Measurements from ENCODE around the gene TAX1BP3.

The TAX1BP3 gene

GRCh38 chr17:3663102-3664011 lies 5.0 kb downstream of the TAX1BP3 start:
- intact Hi-C loops (cut with DNase I) = loop anchor here (10.0 kb wide), 2 partner anchors 129 to 619 kb away; no protein-coding TSS in a partner anchor
- no peak for DNase-seq

- peak in 25 of 42 donors; percentile 15 to 83 (median 49) for DNase-seq
- intact Hi-C loops (cut with DNase I) = loop anchor here (10.0 kb wide), 2 partner anchors 126 to 616 kb away; no protein-coding TSS in a partner anchor
These were observed 8.0 kb downstream of the TAX1BP3 start for GRCh38 chr17:3660311-3660891.

GRCh38 chr17:3659541-3660111 lies 8.8 kb downstream of the TAX1BP3 start:
- DNase-seq = peak in 37 of 42 donors; percentile 19 to 86 (median 53)
- intact Hi-C loops (cut with DNase I) = loop anchor here (10.0 kb wide), 2 partner anchors 125 to 615 kb away; no protein-coding TSS in a partner anchor

- no peak for DNase-seq
- intact Hi-C loops (cut with DNase I) = no loop called here
These were observed 9.5 kb downstream of the TAX1BP3 start for GRCh38 chr17:3658784-3659449.

- intact Hi-C loops (cut with DNase I) = no loop called here
- peak in 13 of 42 donors; percentile 20 to 57 (median 41) for DNase-seq
These were observed 10.2 kb downstream of the TAX1BP3 start for GRCh38 chr17:3657874-3658783.

- DNase-seq = no peak
- intact Hi-C loops (cut with DNase I) = no loop called here
These were observed 10.8 kb downstream of the TAX1BP3 start for GRCh38 chr17:3657588-3657869.

- intact Hi-C loops (cut with DNase I) = no loop called here
These were observed 11.4 kb downstream of the TAX1BP3 start for GRCh38 chr17:3656755-3657587.

GRCh38 chr17:3656353-3656752 lies 12.0 kb downstream of the TAX1BP3 start:
- no peak for DNase-seq
- intact Hi-C loops (cut with DNase I) = no loop called here

More at GRCh38 chr17:3656755-3657587, 11.4 kb downstream of the TAX1BP3 start:
- no peak for DNase-seq

GRCh38 chr17:3655766-3656165 lies 12.6 kb downstream of the TAX1BP3 start:
- DNase-seq = no peak
- intact Hi-C loops (cut with DNase I) = no loop called here

GRCh38 chr17:3647769-3648555 lies 20.4 kb downstream of the TAX1BP3 start:
- intact Hi-C loops (cut with DNase I) = no loop called here
- DNase-seq = peak; percentile 61 to 90 (median 80)

- intact Hi-C loops (cut with DNase I) = no loop called here
- no peak for DNase-seq
These were observed 21.1 kb downstream of the TAX1BP3 start for GRCh38 chr17:3647251-3647650.

- no peak for DNase-seq
- intact Hi-C loops (cut with DNase I) = no loop called here
These were observed 23.1 kb downstream of the TAX1BP3 start for GRCh38 chr17:3645310-3645709.

- DNase-seq = no peak
- intact Hi-C loops (cut with DNase I) = no loop called here
These were observed 24.5 kb downstream of the TAX1BP3 start for GRCh38 chr17:3643889-3644349.

- no peak for DNase-seq
- intact Hi-C loops (cut with DNase I) = no loop called here
These were observed 26.5 kb downstream of the TAX1BP3 start for GRCh38 chr17:3641717-3642486.

GRCh38 chr17:3641014-3641413 lies 27.4 kb downstream of the TAX1BP3 start:
- DNase-seq = no peak
- intact Hi-C loops (cut with DNase I) = no loop called here

- intact Hi-C loops (cut with DNase I) = no loop called here
These were observed 28.3 kb downstream of the TAX1BP3 start for GRCh38 chr17:3639981-3640596.

More at GRCh38 chr17:3639981-3640596, 28.3 kb downstream of the TAX1BP3 start:
- peak in 2 of 42 donors; percentile 14 to 34 for DNase-seq

All from head of caudate nucleus (tissue), 42 donors.